Measurements from ENCODE around the gene SIX5.

DNA sequence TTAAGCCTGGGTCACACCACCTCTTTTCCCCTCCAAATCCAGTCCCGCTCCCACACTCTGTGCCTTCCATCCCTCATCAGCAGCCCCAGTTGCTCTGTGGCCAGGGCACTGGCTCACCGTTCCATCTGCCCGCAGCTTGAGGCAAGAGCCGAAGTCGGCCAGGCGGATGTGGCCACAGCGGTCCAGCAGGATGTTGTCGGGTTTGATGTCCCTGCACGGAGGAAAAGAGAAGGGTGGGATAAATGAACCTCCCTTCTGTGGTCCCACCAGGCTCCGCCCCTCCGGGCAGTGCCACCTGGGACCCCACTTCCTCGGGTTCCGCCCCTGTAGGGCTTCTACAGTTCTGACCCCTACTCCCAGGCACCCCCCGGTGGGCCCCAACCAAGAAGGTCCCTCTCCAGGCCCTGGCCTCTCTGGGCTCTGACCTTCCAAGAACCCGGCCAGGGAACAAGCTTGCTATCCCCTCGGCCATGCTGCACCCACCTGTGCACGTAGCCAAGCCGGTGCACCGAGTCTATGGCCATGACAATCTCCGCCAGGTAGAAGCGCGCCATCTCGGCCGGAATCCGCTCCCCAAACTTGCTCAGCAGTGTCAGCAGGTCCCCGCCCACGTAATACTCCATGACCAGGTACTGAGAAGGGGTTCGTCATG is 9.1 kb upstream of the SIX5 start:
- TF ChIP-seq, protein P1, sequence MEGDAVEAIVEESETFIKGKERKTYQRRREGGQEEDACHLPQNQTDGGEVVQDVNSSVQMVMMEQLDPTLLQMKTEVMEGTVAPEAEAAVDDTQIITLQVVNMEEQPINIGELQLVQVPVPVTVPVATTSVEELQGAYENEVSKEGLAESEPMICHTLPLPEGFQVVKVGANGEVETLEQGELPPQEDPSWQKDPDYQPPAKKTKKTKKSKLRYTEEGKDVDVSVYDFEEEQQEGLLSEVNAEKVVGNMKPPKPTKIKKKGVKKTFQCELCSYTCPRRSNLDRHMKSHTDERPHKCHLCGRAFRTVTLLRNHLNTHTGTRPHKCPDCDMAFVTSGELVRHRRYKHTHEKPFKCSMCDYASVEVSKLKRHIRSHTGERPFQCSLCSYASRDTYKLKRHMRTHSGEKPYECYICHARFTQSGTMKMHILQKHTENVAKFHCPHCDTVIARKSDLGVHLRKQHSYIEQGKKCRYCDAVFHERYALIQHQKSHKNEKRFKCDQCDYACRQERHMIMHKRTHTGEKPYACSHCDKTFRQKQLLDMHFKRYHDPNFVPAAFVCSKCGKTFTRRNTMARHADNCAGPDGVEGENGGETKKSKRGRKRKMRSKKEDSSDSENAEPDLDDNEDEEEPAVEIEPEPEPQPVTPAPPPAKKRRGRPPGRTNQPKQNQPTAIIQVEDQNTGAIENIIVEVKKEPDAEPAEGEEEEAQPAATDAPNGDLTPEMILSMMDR (IDR thresholded peaks at IDR 0.05; ENCODE audit: low read depth, low read length), result no peak
- TF ChIP-seq, protein P2, sequence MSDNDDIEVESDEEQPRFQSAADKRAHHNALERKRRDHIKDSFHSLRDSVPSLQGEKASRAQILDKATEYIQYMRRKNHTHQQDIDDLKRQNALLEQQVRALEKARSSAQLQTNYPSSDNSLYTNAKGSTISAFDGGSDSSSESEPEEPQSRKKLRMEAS (IDR thresholded peaks at IDR 0.05; ENCODE audit: low read depth, low read length), result no peak
